SIG-M5 treated with dmso at 0.1 percent for 504 hours (cell line): ENCODE measurements around the gene POLR2A.
"Not testable (repeated sequence)": the region's sequence is repeated elsewhere in the genome, so short reads cannot be mapped to it uniquely, and the experiment has no call there.

Experiments used
- DNase-seq: peaks from one replicate; lab custom pipeline; 2025; ENCODE audit not compliant: unreplicated experiment; lab: John Stamatoyannopoulos, UW

POLR2A gene

GRCh38 chr17:7478276-7479212 is 5.6 kb upstream of the POLR2A start:
- no peak for DNase-seq

GRCh38 chr17:7479213-7480088 is 4.7 kb upstream of the POLR2A start, which contains the start of gene ZBTB4:
Gene ZBTB4, minus strand, starts transcription at chr17:7479631. Its CDS starts 12,830 bp downstream, at chr17:7466801.
- peak; percentile 25 for DNase-seq

- no peak for DNase-seq
These were observed 4.1 kb upstream of the POLR2A start for GRCh38 chr17:7480089-7480384.

- DNase-seq, result not testable (repeated sequence)
These were observed 2.9 kb upstream of the POLR2A start, which contains the start of gene SLC35G6 for GRCh38 chr17:7481275-7481674. Gene SLC35G6, plus strand, starts transcription at chr17:7481446. Its CDS starts 71 bp downstream, at chr17:7481517.

DNA sequence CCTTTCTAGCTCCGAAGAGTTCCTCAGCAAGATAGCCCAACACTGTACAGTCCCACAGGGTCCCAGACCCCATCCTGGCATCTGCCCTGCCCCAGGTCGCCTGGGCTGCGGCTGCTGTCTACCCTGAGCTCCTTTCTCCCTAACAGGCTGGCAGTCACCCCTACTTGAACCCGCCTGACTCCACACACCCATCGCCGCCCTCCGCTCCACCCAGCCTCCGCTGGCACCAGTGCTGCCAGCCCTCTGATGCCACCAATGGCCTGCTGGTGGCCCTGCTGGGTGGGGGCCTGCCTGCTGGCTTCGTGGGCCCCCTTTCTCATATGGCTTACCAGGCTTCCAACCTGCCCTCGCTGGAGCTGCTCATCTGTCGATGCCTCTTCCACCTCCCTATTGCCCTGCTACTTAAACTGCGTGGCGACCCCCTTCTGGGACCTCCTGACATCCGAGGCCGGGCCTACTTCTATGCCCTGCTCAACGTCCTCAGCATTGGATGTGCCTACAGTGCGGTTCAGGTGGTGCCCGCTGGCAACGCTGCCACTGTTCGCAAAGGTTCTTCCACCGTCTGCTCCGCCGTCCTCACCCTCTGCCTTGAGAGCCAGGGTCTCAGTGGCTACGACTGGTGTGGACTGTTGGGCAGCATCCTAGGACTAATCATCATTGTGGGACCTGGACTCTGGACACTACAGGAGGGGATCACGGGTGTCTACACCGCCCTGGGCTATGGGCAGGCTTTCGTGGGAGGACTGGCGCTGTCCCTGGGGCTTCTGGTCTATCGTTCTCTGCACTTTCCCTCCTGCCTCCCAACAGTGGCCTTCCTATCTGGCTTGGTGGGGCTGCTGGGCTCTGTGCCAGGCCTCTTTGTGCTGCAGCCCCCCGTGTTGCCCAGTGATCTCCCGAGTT is 2.1 kb upstream of the POLR2A start:
- not testable (repeated sequence) for DNase-seq

- not testable (repeated sequence) for DNase-seq
These were observed 1.5 kb upstream of the POLR2A start for GRCh38 chr17:7482742-7483088.

GRCh38 chr17:7483255-7484066 is 705 bp upstream of the POLR2A start:
- peak; percentile 90 for DNase-seq

DNA sequence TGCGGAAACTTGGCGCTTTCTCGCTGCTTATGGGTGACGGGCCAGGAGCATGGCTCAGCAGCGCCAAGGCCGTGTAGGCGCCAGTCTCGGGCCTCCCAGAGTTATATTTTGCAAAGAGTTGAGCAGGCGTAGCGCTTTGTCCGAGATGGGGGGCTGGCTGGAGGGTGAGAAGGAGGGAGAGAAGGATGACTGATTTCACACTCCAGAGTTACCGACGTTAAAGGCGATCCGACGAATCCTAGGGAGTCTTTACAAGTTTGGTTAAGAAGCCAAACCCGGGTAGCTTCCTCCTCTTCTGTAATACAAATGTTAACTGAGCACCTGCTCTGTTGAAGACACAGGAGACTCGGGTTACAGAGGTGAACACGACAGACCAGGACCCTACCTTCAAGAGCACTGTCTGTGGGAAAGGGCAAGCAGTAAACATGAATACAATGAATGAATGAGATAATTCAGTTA is 782 bp downstream of the POLR2A start:
- DNase-seq, result no peak

GRCh38 chr17:7486181-7486580 is 2.0 kb downstream of the POLR2A start:
- no peak for DNase-seq

DNA sequence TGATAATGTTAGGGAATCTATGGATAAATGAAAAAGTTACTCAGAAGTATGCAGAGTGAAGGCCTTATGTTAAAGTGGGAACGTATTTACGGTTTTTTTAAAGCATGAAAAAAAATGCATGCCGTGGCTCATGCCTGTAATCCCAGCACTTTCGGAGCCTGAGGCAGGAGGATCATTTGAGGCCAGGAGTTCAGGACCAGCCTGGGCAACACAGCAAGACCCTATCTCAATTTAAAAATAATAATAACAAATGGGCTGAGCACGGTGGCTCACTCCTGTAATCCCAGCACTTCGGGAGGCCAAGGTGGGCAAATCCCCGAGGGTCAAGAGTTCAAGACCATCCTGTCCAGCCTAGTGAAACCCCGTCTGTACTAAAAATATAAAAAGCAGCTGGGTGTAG is 6.0 kb downstream of the POLR2A start:
- DNase-seq, result no peak

DNA sequence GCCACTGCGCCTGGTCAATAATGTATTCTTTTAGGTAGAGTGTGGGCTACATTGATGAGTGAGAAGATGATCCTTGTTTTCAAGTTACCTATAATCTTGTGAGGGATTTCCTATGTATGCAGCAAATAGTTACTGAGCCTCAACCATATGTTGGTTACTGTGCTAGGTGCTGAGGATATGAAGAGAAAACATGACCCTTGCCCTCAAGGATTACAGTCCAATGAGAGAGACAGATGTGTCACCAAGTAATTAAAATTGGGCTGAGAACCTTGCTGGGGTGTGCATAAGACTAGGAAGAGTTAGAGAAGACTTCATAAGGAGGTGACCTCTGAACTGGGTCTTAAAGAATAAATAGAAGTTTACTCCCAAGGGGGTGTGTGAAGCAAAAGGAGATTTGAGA is 7.4 kb downstream of the POLR2A start:
- DNase-seq, result no peak

DNA sequence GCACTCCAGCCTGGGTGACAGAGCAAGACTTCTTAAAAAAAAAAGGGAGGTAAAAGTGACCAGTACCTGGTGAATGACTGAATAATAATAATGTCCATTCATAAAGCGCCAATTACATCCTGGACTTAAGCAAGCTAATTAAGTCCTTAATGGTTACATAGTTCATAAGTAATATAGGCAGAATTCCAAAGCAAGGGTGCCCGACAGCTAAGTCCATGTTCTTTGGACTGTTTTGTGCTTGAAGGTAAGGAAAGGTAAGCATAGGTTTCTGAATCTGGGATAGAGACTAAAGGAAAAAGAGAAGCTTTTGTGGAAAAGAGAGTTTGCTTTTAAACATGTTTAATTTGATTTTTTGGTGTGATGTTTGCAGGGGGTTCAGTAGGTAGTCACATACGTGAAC is 9.8 kb downstream of the POLR2A start:
- DNase-seq, result no peak

DNA sequence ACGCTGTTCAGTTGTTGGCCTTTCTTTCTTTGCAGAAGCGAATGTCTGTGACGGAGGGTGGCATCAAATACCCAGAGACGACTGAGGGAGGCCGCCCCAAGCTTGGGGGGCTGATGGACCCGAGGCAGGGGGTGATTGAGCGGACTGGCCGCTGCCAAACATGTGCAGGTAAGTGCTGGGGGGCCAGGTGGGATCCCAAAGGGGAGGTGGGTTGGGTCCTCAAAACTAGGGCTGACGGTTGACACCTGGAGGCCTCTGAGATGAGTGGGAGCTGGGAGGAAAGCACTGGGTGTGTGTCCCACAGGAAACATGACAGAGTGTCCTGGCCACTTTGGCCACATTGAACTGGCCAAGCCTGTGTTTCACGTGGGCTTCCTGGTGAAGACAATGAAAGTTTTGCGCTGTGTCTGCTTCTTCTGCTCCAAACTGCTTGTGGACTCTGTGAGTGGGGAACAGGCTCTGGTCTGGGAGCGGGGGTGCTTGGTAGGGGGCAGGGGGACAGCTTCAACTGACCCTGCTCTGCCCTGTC is 11.8 kb downstream of the POLR2A start:
- DNase-seq, result no peak

DNA sequence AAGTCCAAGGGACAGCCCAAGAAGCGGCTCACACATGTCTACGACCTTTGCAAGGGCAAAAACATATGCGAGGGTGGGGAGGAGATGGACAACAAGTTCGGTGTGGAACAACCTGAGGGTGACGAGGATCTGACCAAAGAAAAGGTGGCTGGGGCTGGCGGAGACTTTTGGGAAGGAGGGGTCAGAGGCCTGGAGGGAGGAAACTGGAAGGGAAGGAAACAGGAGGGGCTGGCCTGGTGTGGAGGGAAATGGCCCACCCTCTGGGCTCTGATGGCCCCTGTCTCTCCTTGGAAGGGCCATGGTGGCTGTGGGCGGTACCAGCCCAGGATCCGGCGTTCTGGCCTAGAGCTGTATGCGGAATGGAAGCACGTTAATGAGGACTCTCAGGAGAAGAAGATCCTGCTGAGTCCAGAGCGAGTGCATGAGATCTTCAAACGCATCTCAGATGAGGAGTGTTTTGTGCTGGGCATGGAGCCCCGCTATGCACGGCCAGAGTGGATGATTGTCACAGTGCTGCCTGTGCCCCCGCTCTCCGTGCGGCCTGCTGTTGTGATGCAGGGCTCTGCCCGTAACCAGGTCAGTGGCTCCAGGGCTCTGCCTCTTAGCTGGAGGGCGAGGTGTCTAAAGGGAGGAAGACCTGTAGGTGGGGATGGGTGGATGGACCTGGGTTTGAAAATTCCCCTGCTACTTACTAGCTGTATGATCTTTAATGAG is 12.5 kb downstream of the POLR2A start:
- DNase-seq, result no peak

DNA sequence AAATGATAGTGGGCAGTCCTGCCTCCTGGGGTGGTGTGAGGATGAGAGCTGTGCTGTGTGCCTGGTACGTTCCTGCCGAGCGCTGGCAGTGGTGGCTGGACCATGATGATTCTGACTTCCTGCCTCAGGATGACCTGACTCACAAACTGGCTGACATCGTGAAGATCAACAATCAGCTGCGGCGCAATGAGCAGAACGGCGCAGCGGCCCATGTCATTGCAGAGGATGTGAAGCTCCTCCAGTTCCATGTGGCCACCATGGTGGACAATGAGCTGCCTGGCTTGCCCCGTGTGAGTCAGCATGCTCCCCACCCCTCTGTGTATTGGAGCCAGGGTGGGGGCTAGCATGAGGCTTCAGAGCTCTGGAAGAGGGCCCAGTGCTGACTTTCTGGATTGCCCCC is 13.1 kb downstream of the POLR2A start:
- no peak for DNase-seq

DNA sequence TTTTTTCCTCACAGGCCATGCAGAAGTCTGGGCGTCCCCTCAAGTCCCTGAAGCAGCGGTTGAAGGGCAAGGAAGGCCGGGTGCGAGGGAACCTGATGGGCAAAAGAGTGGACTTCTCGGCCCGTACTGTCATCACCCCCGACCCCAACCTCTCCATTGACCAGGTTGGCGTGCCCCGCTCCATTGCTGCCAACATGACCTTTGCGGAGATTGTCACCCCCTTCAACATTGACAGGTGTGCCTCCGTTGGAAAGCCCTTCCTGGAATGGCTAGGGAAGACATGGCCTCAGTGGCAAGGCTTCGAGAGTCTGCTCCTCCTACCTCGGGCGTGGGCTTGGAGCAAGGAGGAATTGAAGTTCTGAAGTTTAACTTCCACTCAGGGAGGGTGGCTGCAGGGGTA is 13.5 kb downstream of the POLR2A start:
- DNase-seq, result no peak

DNA sequence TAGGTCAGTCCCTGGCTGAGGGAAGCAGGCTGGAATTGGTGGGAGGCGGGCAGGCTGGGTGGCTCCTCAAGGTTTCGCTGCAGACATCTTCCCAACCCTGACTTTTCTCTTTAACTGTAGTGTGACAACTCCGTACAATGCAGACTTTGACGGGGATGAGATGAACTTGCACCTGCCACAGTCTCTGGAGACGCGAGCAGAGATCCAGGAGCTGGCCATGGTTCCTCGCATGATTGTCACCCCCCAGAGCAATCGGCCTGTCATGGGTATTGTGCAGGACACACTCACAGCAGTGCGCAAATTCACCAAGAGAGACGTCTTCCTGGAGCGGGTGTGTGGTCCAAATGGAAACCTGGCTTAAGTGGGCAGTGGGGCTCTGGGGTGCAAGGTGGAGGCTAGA is 15.0 kb downstream of the POLR2A start:
- no peak for DNase-seq

DNA sequence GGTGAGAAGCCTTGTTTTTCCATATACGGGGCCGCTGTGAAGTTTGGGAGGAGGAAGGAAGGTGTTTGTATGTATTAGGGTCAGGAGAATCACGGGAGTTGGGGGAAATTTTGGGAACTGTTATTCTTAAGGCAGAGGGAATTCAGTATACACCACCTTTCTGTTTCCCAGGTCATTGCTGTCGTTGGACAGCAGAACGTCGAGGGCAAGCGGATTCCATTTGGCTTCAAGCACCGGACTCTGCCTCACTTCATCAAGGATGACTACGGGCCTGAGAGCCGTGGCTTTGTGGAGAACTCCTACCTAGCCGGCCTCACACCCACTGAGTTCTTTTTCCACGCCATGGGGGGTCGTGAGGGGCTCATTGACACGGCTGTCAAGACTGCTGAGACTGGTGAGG is 17.6 kb downstream of the POLR2A start:
- DNase-seq, result no peak

DNA sequence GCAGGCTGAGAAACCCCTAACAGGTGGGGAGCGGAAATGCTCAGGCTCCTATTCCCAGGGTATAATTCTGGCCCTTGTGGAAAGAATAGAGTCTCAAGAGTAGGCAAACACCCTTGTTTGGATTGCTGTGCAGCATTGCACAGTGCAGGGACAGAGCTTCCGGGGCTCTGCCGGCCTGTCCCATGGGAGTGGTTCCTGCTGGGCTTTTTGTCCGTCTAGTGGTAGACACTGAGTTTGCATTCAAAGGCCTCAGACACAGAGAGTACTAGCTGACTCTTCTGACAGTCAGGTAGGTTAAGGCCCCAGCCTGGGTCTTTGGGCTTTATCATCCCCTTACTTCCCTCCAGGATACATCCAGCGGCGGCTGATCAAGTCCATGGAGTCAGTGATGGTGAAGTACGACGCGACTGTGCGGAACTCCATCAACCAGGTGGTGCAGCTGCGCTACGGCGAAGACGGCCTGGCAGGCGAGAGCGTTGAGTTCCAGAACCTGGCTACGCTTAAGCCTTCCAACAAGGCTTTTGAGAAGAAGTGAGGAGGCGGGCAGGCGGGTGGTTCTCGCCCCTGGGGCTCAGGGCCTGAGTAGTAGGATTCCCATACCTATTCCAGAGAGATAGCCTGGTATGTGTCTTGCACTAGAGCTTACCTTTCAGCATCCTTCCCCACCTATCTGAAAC is 18.1 kb downstream of the POLR2A start:
- DNase-seq, result no peak
